ENCODE data around the gene REC8.

GRCh38 chr14:24207104-24207551, 35.2 kb downstream of the REC8 start:
- TF ChIP-seq CTCF (IDR thresholded peaks at IDR 0.05) (no peak), EZH2 (IDR thresholded peaks at IDR 0.05) (no peak)

Measured in neural progenitor cell (in vitro differentiated cells).